Measurements from ENCODE around the gene DMRT2.

DMRT2 gene

DNA sequence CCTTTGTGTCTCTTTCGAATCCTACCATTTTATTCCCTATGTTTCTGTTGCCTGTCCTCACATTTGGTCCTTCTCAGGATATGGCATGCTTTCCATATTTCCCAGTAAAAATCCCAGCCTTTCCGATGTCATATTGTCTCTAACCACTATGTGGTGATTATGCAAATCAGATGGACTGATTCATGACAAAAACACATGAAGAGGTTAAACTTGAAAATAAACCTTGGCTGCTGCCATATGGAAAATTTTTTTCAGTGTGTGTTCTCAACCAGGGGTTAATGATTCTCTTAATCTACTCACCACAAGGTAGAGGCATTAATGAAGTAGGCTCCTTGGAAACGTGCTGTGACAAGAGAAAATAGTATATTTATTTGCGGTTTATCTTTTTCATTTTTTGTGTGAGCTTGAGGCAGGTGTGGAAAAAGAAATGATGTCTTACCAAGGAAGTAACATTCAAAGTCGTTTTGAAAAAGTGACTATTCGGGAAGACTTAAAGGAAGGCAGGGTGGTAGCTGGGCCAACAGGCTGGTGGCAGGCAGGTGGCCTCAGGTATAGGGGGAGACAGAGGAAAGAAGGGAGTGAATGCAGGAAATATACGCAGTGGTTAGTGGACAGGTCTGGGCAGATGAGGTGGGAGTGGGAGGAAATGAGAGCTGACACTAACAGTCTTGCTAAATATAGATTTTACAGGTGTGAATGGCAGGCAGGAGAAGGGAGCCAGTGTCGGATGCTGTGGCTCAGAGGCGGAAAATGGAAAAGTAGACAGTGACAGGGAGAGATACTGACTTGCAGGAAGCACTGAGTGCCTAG, 46.2 kb downstream of the DMRT2 start:
- DNase-seq: no peak

DNA sequence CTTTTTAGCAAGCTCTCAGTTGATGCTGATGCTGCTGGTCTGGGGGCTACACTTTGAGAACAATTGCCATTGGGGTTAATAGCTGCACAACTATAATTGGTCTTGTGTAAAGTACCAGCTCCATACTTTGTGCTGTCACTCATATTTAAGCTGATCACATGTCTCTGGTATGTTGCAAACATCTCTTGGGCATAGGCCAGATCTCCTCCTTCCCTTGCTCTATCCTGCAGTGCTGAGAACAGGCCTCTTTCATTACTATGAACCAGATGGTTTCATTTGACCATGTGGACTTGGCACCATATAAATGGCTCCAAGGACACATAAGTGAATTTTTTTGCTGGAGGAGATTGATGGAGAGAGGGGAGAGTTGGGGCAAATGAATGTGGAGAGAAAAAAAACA, 48.4 kb downstream of the DMRT2 start:
- no peak for DNase-seq

DNA sequence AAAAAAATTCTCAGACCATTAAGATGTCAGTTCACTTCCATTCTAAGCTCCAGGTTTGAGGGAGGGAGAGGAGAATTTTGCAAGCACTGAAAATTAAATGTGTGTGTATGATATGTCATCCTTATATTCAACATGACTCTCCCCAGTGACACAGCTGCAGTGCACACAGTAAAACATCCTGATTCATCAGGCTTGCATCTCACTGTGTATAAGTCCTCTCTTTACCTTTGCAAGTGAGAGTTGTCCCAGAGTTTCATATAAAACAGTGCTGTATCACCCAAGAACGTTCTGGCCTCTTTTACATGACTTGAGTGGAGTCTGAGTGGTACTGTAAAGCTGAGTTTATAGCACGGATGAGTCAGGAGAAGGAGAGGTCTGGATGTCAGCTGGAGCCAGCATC, 50.0 kb downstream of the DMRT2 start:
- DNase-seq: no peak

DNA sequence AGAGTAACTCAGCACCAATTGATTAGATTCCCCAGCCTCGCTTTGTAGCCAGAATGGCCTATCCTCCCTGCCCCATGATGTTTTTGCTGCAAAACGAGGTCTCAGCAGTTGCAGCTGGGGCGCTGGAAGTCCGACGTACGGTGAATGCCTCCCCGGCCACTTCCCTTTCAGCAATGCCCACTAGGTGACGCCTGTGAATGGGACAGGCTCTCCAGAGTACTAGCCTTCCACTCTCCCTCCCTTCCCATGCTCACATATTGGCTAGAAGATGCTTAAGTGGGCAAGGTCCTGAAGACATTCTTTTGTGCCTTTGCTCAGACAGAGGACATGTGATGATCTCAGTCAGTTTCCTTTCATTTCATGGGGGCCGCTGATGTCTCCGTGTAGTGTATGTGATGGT, 50.8 kb downstream of the DMRT2 start:
- DNase-seq: no peak

DNA sequence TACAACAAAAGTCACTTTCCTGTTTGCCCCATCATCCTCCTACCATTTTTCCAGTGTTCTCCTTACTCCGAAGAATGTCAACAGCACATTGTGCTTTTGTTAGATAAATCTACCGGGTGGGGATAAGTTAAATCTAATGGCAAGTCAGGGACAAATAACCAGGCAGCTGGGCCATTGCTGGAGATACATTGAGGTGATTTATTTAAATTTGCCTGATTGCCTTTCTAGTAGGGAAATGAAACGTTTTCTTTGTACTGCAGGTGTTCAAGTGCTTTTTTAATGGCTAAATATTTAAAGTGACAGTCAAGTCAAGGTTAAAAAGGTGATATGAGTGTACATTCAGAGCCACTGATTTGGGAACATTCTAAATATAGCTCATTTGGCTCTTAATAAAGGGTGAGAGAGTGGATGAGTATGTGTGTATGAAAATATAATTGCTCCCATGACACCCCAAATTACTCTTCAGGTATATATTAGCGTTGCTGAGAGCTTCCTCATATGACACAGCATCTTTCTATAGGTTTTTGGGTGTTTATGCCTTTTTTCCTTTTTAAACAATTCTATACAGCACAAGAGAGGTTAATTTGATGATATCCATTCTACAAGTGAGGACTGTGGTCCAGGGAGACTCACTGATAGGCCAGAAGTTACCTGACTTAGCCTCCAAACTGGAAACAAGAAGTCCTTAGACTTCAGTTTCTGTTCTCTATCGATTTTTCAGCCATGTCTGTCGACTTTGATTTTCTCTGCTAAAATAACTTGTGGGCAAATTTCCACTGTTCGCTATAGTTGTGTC, 51.9 kb downstream of the DMRT2 start:
- DNase-seq: no peak

DNA sequence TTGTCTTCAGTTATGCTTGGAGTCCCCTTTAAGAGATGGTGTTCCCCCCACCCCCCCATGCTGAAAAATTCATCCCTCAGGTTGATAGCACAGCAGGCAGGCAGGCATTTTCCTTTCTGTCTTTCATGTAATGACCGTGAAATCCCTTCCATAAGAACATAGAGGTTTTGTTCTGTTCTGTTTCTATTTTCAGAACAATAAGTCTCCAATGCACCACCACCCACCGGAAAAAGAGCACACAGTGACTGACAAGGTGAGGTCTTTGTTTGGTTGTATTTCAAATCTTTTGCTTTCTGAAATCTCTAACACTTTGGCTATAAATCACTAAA, 52.4 kb downstream of the DMRT2 start:
- DNase-seq: no peak
